ENCODE measurements around the gene TANGO6.

Gene TANGO6

DNA sequence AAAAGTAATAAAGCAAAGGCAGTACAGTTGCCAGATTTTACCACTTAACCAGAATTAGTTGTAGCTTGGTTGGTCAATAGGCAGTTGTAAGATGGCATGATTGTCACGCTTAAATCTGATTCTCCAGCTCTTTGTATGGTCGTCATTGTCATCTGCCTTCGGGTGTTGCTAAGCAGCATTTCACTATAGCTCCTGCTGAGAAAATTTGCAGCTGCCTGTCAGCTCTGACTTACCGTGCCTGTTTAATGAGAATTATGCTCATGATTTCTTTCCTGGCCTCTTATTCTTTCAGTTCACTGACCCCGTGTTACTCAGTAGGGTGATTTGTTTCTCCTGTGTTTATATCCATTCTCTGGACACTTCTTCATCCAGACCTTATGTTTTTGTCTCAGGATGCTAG, 66.7 kb downstream of the TANGO6 start:
- DNase-seq (ENCODE audit: low spot score), result peak; percentile 43

DNA sequence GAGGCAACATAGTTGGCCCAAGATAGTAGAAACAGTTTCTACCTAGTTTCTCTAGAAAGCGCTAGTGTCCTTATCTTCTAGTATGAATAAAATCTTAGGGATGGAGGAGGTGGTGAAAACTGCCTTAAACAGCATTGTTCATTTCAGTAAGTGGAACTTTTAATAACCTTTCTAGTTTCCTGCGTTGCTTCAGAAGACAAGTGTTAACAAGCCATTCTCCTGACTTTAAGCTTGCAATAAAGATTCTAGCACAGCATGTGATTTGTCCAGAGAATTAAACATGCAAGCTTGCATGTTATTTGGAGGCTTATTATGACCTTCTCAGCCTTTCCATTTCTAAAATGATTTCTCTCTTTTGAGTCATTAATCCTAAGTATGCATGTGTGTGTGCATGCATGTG, 72.3 kb downstream of the TANGO6 start:
- no peak for DNase-seq (ENCODE audit: low spot score)

DNA sequence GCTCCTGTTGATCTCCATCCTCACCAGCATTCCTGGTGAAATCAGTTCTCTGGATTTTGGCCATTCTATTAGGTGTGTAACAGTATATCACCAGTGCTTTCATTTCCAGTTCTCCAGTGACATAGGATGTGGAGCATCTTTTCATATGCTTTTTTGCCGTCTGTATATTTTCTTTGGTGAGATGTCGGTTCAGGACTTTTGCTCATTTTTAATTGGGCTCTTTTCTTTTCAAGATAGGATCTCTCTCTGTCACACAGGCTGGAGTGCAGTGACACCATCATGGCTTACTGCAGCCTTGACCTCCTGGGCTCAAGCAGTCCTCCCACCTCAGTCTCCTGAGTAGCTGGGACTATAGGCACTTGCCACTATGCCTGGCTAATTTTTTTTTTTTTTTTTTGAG, 74.2 kb downstream of the TANGO6 start:
- no peak for DNase-seq (ENCODE audit: low spot score)

DNA sequence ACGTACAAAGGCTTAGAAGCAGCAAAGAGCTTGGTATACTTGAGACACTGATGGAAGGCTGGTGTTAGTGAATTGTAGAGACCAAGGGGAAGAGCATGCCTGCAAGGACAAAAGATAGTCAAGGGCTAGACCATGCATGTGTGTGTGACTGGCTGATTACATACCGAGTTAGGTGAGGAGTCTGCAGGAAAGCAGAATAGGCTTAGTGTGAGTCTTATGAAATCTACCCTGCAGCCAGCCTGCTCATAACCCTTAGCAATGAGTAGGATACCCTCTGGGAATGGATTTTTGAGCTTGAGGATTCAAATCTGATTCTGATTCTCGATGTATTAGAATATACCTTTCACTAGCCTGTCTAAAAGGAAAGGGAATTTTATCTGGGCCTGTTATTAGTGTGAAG, 77.0 kb downstream of the TANGO6 start:
- DNase-seq (ENCODE audit: low spot score), result no peak

DNA sequence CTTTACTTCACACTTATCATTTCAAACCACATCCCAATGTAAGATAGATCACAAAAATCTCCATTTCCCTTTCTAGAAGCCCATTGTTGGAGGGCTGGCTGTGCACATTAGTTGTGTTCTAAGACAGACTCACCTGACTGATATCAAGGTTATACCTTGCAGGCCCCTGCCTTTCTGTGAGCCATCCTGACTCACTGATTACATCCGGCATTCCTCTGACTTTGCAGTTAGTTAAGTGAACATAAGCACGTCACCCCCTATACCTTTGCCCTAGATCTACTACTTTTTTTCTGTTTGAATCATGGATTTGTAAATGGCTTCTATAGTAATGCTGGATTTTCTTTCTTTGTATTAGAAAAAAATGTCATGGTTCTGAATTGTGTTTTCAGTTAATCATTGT, 78.3 kb downstream of the TANGO6 start:
- DNase-seq (ENCODE audit: low spot score), result no peak

DNA sequence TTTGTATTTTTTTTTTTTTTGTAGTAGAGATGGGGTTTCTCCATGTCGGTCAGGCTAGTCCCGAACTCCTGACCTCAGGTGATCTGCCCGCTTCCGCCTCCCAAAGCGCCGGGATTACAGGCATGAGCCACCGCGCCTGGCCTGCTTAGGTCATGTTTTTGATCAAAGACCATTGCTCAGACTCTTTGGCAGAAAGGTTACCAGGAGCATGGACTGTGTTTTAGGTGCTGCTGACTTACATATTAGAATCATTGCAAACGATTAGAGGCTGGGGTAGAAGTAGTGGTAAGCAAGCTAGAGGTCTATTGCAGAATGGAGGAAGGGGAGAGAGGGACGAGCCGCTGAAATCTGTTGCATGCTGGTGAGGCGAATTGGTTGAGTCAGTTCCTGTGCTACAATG, 79.8 kb downstream of the TANGO6 start:
- no peak for DNase-seq (ENCODE audit: low spot score)

DNA sequence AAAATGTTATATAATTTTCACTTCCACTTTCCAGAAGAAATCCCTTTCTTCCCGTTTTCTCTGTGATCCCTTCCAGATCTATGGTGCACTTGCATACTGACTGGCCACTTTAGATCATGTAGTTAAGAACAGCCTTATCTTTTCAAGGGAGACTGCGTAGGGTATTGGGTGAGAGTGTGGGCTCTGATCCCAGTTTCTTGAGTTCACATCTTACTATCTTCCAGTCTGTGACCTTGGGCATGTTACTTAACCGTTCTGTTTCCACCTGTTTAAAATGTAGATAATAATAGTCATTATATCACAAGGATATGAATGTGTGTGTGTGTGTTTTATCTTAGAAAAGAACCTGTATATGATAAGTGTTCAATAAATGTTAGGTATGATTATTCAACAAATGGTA, 83.7 kb downstream of the TANGO6 start:
- no peak for DNase-seq (ENCODE audit: low spot score)

DNA sequence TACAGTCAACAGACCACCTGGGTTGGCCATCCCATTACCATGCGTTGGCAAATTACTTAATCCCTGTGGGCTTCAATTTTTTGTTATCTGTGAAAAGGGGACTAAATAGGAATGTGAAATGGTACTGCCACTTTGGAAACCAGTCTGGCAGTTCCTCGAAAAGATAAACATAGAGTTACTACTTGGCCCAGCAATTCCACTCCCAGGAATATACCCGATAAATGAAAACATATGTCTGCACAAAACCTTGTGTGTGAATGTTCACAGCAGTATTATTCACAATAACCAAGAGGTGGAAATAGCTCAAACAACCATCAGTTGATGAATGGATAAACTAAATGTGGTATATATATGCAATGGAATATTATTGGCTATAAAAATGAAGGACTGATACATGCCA, 87.9 kb downstream of the TANGO6 start:
- no peak for DNase-seq (ENCODE audit: low spot score)

DNA sequence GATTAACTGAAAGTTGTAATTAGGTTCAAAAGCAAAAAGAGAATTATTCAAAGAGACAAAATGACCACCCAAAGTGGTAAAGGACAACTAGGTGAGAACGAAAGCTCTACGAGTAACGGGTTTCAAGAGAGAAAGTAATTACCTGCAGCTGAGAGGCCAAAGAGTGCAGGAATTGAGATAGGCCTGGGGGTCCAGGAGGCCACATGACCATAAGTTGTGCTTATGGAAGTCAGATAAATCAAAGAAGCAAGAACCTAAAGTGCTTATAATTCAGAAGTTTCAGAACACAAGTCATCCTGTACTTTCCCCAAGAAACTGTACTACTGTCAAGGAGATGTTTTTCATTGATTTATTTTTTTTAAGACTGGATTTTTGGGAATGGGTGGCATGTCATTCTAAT, 91.1 kb downstream of the TANGO6 start:
- no peak for DNase-seq (ENCODE audit: low spot score)

DNA sequence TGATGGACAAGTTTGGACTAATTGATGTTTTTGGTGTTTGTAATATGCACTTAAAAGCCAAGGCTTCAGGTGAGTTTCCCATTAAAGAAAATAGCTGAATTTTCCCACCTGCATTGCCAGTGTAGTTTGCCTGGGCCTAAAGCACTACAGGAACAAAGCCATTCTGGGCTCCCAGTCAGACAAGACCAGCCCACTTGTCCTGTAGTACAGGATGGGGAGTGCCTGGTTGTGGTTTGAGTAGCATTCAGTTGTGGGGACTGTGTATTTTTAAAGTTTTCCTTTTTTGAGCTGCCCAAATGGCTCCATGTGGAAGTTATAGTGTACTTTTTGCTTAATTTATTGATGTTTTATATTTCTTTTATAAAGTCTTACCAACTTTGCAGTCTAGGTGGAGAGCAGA, 91.7 kb downstream of the TANGO6 start:
- no peak for DNase-seq (ENCODE audit: low spot score)

DNA sequence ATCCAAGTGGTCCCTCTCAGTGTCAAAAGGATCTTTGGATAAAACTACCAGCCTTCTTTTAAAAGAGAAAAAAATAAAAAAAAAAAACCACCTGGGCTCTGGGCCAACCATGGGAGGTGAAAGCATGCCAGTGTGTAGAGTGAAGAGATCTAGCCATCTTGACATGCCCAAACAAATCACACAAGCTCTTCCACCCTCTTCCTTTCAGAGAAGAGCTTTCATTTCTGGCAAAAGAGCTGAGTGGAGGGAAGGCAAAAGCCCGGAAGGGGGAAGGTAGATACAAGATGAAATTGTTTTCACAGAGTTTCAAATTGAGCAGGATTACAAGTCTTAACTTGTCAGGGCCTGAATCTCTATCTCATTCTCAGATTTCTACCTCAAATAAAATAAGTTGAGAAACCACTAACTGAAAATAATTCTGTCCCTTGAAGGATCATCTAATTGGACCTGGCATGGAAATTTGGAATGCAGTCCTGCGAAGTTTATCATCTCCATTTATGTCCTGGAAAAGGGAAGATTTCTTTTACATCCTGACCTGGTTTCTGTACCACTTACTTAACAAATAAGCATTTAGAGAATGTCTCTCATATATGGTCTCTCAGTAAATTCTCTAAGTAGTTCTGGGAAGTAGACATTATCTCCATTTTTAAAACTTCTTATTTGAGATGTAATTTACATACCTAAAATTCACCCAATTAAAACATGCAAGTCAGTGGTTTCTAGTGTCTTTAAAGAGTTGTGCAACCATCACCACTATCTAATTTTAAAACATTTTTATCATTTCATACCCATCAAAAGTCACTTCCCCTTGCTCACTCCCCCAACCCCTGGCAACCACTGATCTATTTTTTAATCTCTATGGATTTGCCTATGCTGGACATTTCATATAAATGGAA, 93.7 kb downstream of the TANGO6 start:
- DNase-seq (ENCODE audit: low spot score), result peak; percentile 4

DNA sequence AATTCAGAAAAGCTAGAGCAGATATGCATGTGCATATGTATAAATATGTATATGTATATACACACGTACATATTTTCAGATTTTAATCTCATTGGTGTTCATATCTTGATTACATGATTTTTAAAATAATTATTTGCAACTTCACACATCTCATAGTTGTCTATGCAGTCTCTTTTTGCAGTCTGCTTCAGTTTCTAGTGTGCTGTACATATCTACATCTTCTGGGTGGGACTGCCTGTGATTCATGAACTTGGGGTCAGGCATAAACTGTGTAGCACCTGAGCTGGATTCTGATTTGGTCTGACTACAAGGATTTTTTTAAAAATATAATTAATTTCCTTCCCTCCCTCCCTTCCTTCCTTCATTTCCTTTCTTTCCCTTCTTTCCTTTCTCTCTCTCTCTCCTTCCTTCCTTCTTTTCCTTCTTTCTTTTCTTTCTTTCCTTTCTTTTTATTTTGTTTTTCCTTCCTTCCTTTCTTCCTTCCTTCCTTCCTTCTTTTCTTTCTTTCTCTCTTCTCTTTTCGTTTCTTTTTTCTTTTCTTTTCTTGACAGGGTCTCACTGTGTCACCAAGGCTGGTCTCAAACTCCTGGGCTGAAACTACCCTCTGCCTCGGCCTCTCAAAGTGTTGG, 96.5 kb downstream of the TANGO6 start:
- no peak for DNase-seq (ENCODE audit: low spot score)

DNA sequence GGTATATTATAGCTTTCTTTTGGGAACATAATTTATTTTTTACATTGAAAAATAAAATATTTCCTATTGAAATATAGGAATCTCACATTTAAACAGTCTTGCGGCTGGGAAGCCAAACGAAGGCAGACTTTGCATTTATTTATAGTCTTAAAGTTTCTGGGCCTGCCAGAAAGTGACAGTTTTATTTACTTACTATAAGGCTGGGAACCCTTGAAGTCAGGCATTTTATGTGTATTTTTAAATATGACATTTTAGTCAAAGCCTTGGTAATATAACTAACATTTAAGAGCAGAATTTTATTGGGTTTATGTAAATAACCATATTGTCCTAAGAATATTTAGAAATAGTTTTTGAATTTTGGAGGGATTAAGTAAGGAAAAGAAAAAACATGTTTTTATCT, 97.5 kb downstream of the TANGO6 start:
- no peak for DNase-seq (ENCODE audit: low spot score)

DNA sequence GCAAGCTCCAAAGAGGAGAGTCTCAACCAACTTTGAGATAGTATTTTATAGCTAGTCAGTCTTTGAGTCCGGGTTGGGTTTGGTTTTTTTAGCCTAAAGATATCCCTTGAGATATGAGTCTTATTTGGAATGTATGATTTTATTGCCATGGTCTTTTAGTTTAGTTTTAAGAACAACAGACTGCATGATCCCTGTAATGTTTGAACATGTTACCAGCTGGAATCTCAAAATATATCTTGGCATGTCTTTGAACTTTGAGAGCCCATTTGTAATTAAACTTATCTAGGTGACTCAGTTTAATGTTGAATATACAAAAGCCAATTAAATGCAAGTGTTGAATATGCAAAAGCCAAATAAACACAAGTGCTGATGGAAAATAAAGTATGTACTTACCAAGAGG, 100.6 kb downstream of the TANGO6 start:
- DNase-seq (ENCODE audit: low spot score), result no peak

DNA sequence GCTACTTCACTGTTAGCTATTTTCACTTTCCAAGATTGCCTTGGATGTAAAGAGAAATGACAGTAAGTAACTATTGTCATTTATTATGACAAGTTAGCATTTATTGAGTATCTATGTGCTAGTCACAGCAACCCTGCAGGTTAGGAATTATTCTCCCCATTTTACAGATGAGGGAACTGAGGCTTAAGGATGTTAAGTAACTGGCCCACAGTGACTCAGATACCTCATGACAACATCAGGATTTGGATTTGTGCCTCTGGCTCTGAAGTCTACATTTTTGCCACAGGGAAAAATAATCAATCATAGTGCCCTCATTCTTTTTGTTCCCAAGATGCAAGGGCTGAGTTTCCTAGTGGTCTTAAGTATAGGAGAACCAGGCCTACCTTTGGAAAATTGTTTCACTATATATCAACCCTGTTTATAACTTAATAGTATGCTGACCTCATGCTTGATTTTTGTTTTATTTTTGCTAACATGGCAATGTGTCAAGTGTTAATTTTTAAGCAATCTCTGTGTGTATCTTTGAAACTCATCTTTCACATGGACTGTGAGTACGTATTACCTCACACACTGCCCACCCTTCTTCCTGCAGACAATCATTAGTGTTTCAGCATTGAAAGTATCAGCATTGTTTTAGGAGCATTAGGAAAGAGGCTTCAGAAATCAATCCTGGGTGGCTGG, 105.0 kb downstream of the TANGO6 start:
- DNase-seq (ENCODE audit: low spot score), result no peak

DNA sequence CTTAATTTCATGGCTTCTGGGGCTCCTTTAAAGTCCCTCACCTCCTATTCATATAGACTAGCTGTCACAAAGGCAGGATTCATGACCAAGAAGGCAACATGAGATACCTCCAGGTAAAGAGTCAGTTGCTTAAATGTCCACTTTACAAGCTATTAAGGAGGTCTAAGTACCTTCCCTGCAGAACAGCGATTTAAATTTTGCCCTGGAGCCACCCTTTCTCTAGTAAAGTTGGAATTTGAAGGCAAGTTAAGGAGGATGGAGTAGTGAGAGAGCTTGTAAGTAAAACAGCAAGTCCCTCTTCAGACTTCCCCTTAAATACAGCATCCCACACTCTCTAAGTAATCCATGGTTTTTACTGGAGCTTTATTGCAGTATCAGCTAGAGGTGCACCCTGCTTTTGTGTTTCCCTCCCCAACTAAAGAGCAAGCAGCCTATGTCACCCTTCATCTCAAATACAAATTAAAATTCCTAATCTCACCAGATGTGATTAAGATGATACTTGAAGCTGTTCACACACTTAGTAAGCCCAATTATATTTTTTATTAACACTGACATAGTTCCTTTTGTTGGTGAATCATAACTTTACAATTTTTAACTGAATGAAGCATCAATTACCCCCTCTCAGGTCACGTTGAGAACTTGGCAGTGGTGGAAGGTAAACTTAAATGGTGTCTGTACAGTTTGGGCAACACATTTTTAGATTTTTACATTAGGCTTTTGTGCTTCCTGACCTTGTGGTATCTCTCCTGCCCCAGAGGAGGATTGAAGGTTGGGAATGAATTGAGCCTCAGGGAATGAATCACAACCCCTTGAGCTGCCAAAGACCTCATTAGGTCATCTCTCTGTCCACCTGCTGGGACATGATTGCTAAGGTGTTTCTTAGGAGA, 108.9 kb downstream of the TANGO6 start:
- DNase-seq (ENCODE audit: low spot score), result no peak

DNA sequence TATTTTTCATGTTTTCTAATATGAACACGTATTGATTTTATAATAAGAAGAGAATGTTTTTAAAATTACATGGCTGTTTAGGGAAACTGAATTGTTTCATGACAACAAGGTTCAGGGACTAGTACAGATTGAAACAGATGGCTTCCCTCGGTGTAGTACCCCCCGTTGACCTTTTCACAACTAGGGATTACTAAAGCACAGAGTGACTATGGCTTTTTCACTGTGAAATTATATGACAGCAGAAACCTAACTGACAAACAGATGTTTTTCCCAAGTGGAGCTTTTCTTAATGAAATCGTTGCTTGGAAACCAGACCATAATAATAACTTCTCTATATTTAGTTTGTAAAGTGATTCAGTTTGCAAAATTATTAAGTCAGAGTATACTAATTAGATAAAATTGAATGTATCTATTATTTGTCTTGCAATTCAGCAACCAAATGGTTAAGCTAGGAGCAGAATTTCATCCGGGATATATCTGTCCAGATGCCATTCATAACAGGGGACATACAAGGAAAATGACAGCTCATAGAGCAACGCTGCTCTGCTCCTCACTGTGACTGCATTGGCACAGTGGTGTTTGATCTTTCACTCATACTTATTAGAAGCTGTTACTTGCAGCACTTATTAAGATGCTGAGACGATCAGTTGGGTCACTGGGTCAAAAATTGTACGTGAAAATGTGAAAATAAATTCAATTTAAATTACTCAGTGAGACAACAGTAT, 111.7 kb downstream of the TANGO6 start:
- DNase-seq (ENCODE audit: low spot score), result no peak

DNA sequence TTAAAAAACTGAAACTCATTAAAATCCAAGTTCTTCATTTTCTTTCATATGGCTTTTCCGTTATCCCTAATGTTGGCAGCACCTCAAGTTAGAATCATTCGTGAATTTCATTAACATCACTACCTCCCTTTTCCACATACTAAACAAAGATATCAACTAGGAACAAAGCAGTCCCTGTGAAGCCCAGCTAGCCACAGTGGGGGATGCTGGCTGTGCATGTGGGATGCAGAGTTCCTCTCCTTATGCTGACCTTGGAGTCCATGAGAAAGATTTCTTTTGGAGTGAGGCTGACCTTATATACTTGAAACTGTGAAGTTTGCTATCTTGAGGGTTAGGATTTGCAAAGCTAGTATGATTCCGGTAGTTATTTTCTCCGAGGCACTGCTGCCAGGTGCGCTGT, 117.6 kb downstream of the TANGO6 start:
- no peak for DNase-seq (ENCODE audit: low spot score)

DNA sequence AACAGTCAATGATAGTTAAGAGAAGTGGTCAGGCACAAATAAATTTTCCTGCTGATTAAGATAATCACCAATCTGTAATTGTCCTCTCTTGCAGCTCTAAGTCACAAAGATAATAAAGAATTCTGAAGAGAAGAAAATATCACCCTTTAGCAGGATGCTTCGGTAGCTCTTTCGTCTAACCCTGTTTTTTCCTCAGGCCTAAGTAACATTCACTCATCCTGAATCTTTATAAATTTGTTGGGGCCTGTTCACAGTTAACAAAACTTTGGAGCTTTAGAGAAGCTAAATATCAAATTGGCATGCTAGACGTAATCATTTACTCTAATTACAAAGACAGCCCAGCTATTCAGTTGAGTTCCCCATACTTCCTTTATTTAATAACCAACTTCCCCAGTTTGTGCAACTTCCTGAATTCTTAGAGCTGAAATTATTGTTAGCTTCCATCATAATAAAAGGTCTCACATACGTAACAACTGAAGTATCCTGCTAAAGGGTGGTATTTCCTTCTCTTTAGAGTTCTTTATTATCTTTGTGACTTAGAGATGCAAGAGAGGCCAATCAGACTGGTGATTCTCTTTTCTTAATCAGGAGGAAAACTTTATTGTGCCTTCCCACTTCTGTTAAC, 118.6 kb downstream of the TANGO6 start:
- no peak for DNase-seq (ENCODE audit: low spot score)

DNA sequence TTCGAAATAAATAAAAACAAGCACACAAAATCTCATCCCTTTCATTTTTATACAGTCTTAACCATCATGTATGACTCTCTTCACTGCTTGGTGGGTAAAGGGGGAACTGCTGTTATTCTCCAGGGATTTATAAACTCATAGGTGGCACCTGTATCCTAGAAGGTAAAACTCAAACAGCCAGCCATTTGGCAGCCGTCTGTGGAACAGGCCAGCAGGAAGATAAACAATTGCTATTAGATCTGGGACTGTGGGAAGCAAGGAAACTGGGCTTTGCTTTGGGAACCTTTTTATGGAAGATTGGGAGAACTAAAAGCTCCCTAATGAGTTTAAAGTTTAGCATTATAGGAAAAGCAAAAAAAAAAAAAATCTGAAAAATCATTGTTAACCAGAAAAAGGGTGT, 126.0 kb downstream of the TANGO6 start:
- DNase-seq (ENCODE audit: low spot score), result no peak

DNA sequence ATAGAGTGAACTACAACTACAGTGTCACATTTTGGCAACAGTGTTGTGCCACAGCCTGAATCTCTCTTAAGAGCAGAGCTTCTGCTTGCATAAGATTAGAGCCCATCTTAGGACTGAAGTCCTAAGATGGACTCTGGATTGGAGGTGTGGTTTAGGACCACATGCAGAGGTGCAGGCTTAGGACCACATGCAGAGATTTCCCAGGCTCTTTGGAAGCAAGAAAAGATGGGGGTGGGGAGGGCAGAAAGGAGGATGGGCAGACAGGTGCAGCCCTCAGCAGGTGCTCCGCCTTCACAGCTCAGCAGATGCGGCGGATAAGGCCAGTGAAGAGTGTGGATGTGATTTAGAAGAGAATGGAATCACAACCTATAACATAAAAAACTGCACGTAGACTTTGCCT, 128.7 kb downstream of the TANGO6 start:
- DNase-seq (ENCODE audit: low spot score), result no peak

Data from globus pallidus (tissue), 1 donor.